ENCODE data around the gene BMPR1B.

The BMPR1B gene

DNA sequence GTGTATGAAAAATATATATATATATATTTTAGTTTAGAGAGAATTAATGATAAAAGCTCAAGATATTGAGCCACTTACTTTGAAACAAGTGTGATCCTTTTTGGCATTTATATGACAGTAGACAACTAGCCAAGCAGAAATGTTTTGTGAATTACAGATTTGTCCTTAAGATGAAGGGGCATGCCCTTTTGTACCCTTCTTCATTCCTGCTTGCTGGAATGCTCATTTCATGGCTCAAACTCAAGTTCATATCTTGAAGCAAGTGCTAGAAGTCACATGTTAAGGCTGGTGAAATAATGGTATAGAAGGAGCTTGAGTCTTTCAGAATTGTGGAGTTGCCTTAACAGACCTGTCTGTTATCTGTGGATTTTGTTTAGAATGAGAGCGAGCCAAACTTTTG, 203.0 kb downstream of the BMPR1B start:
- DNase-seq (ENCODE audit: low read depth): no peak

GRCh38 chr4:94961420-94961819, 203.7 kb downstream of the BMPR1B start:
- DNase-seq (ENCODE audit: low read depth): no peak

DNA sequence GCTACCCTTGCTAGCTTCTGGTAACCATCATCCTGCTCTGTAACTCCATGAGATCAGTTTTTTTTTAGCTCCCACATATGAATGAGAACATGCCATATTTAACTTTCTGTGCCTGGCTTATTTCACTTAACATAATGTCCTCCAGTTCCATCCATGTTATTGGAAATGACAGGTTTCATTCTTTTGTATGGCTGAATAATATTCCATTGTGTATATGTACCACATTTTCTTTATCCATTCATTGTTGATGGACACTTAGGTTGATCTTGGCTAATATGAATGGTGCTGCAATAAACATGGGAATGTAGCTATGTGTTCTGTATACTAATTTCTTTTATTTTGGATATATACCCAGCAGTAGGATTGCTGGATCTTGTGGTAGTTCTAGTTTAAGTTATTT, 204.7 kb downstream of the BMPR1B start:
- no peak for DNase-seq (ENCODE audit: low read depth)

DNA sequence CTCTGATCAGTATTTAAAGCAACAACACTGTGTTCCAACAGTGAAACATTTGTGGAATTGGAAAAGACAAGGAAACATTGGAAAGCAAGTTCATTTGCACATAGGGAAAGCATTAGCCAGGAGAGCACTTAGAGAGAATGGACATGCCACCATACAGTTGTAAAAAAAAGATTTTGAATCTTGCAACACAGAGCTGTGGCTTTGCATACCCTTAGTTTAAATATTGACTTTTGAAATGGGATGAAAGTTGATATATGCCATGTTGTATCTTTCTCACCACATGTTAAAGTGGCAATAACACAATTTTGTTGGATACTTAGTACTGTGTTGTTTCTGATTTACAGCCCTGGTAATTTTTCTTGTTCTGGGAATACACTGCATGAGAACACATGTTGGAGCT, 208.1 kb downstream of the BMPR1B start:
- no peak for DNase-seq (ENCODE audit: low read depth)

DNA sequence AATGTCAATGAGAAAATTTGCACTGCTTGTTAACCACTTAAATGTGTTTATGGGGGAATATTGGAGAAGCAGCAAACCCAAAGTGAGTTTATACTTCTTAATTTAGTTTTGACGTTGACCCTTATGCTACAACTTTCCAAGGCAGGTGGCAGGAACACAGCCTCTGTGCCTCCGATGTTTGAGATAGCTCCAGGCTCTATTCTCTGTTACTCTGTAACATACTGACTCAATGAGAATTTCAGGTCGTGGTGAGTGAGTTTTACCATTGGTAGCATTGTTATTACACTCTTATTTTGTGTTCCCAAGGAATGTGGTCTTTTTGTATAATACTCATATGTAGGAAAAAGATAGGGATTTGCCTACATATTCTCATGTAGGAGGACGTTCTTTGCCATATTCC, 210.7 kb downstream of the BMPR1B start:
- no peak for DNase-seq (ENCODE audit: low read depth)

- no peak for DNase-seq (ENCODE audit: low read depth)
These were observed 212.9 kb downstream of the BMPR1B start for GRCh38 chr4:94970650-94971049.

DNA sequence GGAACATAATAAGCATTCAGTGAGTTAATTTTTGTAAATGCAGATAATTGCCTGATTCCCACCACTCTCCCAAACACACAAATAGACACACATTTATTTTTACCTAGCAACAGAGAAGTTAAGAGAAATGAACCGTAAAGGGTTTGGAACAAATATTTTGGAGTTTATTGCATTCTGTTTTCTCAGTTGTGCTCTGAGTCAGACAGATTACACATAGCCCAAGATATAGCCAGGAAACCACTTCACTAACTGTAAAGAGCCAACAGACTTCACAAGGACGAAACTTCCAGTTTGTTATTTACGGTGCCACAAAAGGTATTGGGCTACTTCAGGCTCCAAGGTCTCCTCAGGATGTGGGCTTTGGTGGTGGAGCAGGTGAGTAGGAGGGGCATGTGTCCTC, 217.0 kb downstream of the BMPR1B start:
- no peak for DNase-seq (ENCODE audit: low read depth)

- no peak for DNase-seq (ENCODE audit: low read depth)
These were observed 218.7 kb downstream of the BMPR1B start for GRCh38 chr4:94976371-94977011.

DNA sequence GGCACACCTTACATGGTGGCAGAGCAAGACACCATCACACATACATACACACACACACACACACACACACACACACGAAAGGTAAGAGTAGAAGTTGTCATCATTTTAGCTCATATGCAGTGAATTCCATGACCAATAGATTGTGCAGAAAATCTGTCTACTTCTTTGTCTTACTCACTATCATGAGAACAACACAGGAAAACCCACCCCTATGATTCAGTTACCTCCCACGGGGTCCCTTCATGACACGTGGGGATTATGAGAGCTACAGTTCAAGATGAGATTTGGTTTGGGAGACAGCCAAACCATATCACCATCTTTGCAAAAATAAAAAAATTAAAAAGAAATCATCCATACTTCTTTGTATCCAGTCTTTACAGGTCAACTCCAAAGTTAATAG, 221.1 kb downstream of the BMPR1B start:
- DNase-seq (ENCODE audit: low read depth): no peak

DNA sequence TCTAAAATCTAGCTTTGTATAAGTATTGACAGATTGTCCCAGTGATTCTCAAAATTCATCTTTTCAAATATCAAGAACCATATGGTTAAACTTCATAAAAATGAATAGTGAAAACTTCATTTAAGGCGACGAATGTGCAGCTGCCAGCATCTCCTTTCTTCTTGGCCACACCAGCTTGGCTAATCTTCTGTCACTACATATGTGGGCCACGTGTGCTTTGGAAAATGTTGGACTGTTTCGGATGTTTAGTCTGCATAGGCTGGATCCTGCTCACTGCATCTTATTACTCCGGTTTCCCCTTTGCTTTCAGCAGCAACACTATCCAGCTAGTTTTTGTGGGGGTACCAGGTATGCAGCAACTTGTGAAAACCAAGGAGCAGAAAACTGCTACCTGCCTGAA, 221.9 kb downstream of the BMPR1B start:
- DNase-seq (ENCODE audit: low read depth): no peak

DNA sequence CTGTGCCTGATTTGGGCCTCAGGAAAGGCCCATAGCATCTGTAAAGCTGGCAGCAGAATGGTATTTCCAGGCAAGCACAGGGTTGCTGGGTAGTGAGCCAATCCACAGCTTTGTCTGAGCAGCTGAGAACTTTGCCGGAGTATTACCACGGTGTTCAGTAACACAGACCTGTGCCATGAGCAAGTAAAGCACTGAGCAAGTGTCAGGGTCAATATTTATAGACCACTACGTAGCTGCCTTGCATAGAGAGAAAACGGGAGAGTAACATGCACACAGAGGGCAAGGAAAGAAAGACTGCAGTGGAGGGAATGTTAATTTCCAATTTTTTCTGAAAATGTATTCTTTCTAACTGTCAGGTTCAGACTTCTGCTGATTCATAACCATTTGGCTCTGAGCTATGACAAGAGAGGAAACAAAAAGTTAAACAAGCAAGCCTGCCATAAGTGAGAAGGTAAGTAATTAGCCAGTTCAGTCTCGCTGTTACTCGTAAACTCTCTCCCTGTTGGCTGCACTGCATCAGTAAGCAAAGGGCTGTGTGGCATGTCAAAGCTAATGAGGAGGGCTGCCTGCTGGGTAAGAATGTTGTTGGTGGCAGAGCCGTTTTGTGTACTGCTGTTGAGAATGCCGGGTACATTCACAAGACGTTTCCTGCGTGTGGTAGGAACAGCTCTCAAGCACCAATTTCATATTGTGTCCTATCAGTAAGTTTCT, 238.1 kb downstream of the BMPR1B start:
- no peak for DNase-seq (ENCODE audit: low read depth)

DNA sequence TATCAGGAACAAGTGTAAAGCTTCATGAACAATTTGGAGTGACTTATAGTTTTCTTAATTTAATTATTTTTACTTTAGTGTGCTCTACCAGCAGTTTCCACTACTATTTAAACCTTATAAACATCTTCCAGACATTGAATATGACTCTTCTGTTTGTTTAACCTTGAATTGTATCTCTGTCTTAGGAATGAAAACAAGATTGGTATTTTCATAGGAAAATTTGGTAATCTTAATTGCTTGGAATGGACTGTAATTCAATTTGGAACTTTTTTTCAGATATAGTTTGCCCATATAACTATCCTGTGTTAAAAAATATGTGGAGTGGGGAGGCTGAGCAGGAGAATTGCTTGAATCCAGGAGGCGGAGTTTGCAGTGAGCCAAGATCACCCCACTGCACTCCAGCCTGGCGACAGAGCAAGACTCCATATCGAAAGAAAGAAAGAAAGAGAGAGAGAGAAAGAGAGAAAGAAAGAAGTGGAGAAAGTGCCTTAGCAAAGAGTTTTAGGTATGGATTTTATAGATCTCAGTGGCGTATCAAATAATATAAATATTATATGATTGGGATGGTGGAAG, 242.4 kb downstream of the BMPR1B start:
- no peak for DNase-seq (ENCODE audit: low read depth)

DNA sequence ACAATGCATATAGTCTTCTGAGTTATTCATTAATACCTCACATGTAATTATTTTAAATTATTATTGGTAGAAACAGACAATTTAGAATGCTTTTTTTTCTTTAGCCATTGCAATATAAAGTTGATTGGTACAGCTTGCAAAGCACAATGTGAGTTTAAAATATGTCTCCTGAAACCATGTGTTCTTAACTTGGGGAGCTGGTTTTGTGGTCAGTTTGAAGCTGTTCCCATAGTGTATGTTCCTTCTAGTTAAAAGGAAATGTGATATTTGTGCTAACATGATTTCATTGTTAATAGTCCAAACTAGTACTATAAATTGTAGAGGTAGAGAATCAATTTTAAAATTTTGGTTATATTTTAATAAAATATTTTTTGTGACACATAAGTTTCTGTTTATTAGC, 247.2 kb downstream of the BMPR1B start:
- DNase-seq (ENCODE audit: low read depth): no peak

DNA sequence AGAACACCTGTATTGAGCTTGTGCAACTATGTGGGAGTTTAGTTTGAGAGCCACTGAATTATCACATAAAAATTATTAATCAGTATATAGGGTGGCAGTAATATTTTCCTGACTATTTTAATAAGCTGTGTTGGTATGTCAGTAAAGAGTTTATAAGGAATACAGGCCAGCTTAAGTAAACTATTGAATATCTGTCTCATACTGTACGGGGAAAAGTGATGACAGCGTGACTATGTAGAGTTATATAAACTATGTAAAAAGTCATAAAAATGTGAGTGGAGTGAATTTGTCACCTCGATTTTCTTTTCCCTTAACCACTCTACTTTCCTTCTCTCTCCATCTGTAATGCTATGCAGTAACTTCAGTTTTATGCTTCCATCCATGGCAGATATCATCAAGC, 250.2 kb downstream of the BMPR1B start:
- no peak for DNase-seq (ENCODE audit: low read depth)

- no peak for DNase-seq (ENCODE audit: low read depth)
These were observed 255.5 kb downstream of the BMPR1B start for GRCh38 chr4:95013236-95013635.

DNA sequence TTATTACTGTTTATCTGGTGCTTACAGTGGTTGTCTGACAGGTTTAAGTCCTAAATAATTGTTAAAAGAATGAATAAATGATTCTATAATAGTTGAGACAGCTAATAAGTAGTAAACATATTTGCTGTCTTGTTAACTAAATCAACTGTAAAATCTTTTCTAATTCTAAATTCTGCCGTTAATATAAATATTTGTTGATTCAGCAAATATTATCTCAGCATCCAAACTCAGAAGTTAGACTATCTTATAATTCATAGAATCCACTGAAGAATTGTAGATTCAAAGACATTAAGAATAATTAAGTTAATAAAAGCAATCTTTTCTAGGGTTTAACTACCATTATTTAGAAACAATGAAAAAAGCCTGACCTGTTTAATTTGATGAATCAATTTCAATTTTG, 256.3 kb downstream of the BMPR1B start:
- DNase-seq (ENCODE audit: low read depth): no peak

GRCh38 chr4:95017305-95018064, 259.7 kb downstream of the BMPR1B start:
- DNase-seq (ENCODE audit: low read depth): no peak

DNA sequence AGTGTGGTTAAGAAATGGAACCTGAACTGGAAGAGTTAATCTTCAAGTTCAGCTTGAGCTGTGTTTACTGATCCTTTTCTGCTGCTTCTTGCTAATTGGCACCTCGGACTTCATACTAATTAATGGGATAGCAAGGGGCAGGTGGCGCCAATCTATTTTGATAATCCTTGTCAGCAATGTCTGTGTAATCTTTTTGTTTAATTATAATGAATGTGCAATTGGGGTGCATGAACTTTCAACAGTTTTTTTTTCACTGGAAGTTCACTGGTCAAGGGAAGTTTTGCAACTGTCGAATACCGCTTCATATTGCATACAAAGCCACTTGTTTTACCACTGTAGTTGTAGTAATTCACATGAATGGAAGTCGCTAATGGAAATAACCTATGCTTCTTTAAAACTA, 261.0 kb downstream of the BMPR1B start:
- DNase-seq (ENCODE audit: low read depth): no peak

- no peak for DNase-seq (ENCODE audit: low read depth)
These were observed 262.8 kb downstream of the BMPR1B start for GRCh38 chr4:95020521-95020920.

DNA sequence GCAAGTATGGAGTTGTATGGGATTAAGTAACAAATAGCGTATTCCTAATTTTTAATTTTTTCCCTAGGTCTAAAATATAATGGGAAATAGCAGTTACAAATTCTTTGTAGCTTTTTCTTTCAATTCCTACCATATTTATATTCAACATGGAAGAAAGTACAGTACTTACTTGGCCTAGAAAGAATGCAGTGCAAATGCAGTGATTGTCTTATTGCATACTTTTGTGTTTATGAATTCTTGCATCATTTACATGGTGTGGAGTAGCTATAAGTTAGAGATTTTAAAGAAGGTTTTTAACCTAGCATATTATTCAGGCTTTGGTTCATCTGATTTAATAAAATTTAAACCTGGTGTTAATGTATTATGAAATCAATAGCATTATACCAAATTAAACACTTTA, 263.3 kb downstream of the BMPR1B start:
- no peak for DNase-seq (ENCODE audit: low read depth)

GRCh38 chr4:95023110-95023509, 265.4 kb downstream of the BMPR1B start:
- no peak for DNase-seq (ENCODE audit: low read depth)

DNA sequence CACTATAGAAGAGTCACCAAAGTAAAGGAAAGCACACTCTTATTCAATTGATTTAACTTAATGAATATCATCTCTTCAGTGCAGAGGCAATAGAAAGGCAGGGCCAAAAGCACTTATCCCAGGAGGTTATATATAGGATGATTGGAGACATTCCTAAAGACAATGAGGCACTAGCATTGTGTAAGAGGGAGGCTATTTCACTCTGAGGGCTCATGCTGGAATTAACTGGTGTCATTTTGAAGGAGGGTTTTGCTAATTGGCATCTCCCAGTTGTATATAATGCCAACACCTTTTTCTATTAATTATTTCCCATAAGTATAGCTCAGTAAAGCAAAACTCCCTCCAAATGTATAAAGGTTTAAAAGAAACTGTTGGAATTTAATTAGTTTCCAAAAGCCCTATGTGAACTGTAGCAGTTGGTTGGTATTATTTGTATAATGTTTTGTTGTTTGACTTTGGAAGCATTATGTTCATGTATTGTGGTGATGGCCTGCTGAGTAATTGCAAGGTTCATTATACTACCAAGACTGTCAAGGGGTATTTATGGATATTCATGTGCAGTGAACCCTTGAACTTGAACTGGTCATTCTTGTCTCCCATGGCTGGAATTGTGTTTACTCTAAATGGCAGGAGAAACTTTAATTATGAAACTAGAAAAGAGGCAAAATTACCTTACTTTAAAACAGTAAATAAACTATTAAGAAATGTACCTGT, 270.3 kb downstream of the BMPR1B start:
- no peak for DNase-seq (ENCODE audit: low read depth)
